ENCODE data around the gene ING4. TPM values are rescaled to one million over a fixed set of nuclear protein-coding genes. Genes with fewer than 3 reads are reported as not detected.

ING4 gene
- total RNA-seq, 6 donors from 2014 or later, result 24.3 to 79.6 (median 33.8) TPM

DNA sequence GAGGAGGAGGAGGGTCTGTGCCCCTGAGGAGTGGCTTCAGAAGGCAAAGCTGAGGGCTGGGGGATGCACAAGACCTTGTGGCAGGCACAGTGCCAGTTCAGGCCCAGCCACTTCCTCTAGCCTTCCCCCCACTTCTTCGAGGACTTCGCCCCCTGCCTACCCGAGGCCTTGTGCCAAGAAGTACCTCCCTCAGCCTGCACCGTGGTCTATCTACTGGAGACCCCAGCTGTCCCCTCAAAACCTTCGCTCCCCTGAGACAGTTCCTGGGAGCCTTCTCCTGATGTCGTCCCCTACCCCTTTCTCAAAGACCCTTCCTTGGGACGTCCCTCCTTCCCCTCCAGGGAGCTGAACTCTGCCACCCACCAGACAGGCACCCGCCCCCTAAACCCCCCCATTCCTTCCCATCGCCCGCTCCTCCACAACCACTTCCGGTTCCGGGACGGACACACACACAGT, 25.7 kb upstream of the ING4 start:
- WGBS, 2 donors, result 0% methylated on average over 8 to 13 of the region's 13 CpGs
- ATAC-seq (ENCODE audit: low FRiP score in 2 of 2) (peak in 1 of 2 donors; percentile 0), DNase-seq (peak in 1 of 2 donors; percentile 35)
- Histone ChIP-seq H3K9me3 (no peaks in the 10 kb centered on the region), H3K27ac (peak overlapping the region; percentile 94 to 97 (median 94)), H3K36me3 (peaks cover 0 to 9% (median under 1%) of the 10 kb centered on the region in 4 donors), H3K4me1 (peaks cover 36 to 54% (median 44%) of the 10 kb centered on the region in 4 donors), H3K27me3 (no peaks in the 10 kb centered on the region), H3K4me3 (peak overlapping the region; percentile 38 to 97 (median 70))
- no peak for TF ChIP-seq EP300 (IDR thresholded peaks at IDR 0.05)
- TF ChIP-seq POLR2A (IDR thresholded peaks at IDR 0.05), result peak in 1 of 4 donors; percentile 17
- peak in 1 of 2 donors; percentile 4 for TF ChIP-seq POLR2AphosphoS5 (IDR thresholded peaks at IDR 0.05)

DNA sequence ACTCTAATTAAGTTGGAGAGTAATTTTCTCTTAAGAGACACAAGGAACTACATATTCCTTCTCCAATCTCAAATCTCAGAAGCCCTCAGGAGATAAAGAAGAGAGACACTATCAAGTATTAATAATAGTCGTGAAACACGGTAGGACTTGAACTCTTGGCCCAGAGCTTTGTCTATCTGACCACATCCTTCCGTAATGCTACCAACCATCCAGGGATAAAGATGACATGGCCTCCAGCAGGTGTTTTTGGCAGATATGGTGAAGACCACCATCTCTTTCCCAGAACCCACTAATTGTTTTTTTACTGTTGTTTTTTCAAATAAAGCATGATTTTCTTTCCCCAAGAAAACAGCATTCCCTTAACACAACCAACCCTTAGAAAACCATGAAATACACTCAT, 22.9 kb upstream of the ING4 start:
- 70 to 80% methylated on average over 3 of the region's 3 CpGs for WGBS, 2 donors
- Histone ChIP-seq H3K4me3 (no peak overlapping the region), H3K27ac (no peak overlapping the region), H3K9me3 (no peaks in the 10 kb centered on the region), H3K27me3 (no peaks in the 10 kb centered on the region), H3K36me3 (peaks cover 0 to 28% (median under 1%) of the 10 kb centered on the region in 4 donors), H3K4me1 (peaks cover 34 to 51% (median 36%) of the 10 kb centered on the region in 4 donors)
- TF ChIP-seq, protein P1, sequence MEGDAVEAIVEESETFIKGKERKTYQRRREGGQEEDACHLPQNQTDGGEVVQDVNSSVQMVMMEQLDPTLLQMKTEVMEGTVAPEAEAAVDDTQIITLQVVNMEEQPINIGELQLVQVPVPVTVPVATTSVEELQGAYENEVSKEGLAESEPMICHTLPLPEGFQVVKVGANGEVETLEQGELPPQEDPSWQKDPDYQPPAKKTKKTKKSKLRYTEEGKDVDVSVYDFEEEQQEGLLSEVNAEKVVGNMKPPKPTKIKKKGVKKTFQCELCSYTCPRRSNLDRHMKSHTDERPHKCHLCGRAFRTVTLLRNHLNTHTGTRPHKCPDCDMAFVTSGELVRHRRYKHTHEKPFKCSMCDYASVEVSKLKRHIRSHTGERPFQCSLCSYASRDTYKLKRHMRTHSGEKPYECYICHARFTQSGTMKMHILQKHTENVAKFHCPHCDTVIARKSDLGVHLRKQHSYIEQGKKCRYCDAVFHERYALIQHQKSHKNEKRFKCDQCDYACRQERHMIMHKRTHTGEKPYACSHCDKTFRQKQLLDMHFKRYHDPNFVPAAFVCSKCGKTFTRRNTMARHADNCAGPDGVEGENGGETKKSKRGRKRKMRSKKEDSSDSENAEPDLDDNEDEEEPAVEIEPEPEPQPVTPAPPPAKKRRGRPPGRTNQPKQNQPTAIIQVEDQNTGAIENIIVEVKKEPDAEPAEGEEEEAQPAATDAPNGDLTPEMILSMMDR (IDR thresholded peaks at IDR 0.05), result no peak
- TF ChIP-seq POLR2AphosphoS5 (IDR thresholded peaks at IDR 0.05) (no peak), POLR2A (IDR thresholded peaks at IDR 0.05) (no peak), EP300 (IDR thresholded peaks at IDR 0.05) (no peak)
- no peak for ATAC-seq (ENCODE audit: low FRiP score in 2 of 2)
- no peak for DNase-seq

- Histone ChIP-seq H3K36me3 (peaks cover 0 to 37% (median 8%) of the 10 kb centered on the region in 4 donors), H3K4me1 (peaks cover 25 to 40% (median 27%) of the 10 kb centered on the region in 4 donors), H3K9me3 (no peaks in the 10 kb centered on the region), H3K27me3 (no peaks in the 10 kb centered on the region), H3K4me3 (no peak overlapping the region), H3K27ac (no peak overlapping the region)
- TF ChIP-seq POLR2AphosphoS5 (IDR thresholded peaks at IDR 0.05) (no peak), EP300 (IDR thresholded peaks at IDR 0.05) (no peak)
- TF ChIP-seq, protein P1 (IDR thresholded peaks at IDR 0.05), result peak in 4 of 6 experiments; percentile 27 to 44 (median 36)
- 70 to 74% methylated on average over 6 of the region's 6 CpGs for WGBS, 2 donors
- no peak for DNase-seq
- ATAC-seq (ENCODE audit: low FRiP score in 2 of 2), result no peak
Observed at GRCh38 chr12:6684609-6685008, 21.7 kb upstream of the ING4 start.

DNA sequence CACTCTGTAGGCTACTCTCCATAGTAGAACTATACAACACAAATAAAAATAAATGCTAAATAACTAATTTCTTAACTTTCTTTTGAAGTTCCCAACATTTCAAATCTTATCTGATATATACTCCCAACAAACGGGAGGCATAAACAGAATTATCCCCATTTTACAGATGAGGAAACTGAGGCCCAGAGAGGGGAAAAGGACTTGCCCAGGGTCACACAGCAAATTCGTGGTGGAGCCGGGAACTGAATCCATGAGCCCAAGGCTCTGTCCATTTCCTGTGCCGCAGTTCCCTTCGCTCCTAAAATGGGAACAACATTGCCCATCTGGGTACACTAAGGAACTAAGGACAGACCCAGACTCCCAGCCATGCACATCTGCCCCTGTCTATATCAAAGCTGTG, 14.0 kb upstream of the ING4 start:
- ATAC-seq (ENCODE audit: low FRiP score in 2 of 2), result no peak
- Histone ChIP-seq H3K4me1 (no peaks in the 10 kb centered on the region), H3K36me3 (peaks cover 50 to 93% (median 77%) of the 10 kb centered on the region in 4 donors), H3K9me3 (no peaks in the 10 kb centered on the region), H3K27ac (no peak overlapping the region), H3K27me3 (no peaks in the 10 kb centered on the region), H3K4me3 (no peak overlapping the region)
- TF ChIP-seq, protein P1 (IDR thresholded peaks at IDR 0.05), result no peak
- TF ChIP-seq EP300 (IDR thresholded peaks at IDR 0.05), result no peak
- no peak for TF ChIP-seq POLR2A (IDR thresholded peaks at IDR 0.05)
- no peak for TF ChIP-seq POLR2AphosphoS5 (IDR thresholded peaks at IDR 0.05)
- WGBS, 2 donors, result 85 to 97% methylated on average over 5 of the region's 5 CpGs
- DNase-seq, result no peak

GRCh38 chr12:6672143-6672542, 9.2 kb upstream of the ING4 start:
- TF ChIP-seq, protein P1 (IDR thresholded peaks at IDR 0.05), result no peak
- TF ChIP-seq EP300 (IDR thresholded peaks at IDR 0.05), result no peak
- Histone ChIP-seq H3K4me1 (no peaks in the 10 kb centered on the region), H3K4me3 (no peak overlapping the region), H3K27me3 (no peaks in the 10 kb centered on the region), H3K27ac (no peak overlapping the region), H3K36me3 (peaks cover 64 to 100% (median 95%) of the 10 kb centered on the region in 4 donors), H3K9me3 (no peaks in the 10 kb centered on the region)
- 90 to 94% methylated on average over 12 to 18 of the region's 18 CpGs for WGBS, 2 donors
- ATAC-seq (ENCODE audit: low FRiP score in 2 of 2) (no peak), DNase-seq (peak in 1 of 2 donors; percentile 44)

All from upper lobe of left lung (tissue), 6 donors.